ENCODE measurements around the gene SPIRE1. TPM values are rescaled to one million over a fixed set of nuclear protein-coding genes. Genes with fewer than 3 reads are reported as not detected.

SPIRE1 gene
- total RNA-seq = 41.0 TPM
- long read RNA-seq, full-length matches to known transcripts = 26 of 51 reads
- long read RNA-seq, partial matches to known transcripts = 11 of 51 reads
- long read RNA-seq, other reads (novel, unspliced or antisense) = 14 of 51 reads

DNA sequence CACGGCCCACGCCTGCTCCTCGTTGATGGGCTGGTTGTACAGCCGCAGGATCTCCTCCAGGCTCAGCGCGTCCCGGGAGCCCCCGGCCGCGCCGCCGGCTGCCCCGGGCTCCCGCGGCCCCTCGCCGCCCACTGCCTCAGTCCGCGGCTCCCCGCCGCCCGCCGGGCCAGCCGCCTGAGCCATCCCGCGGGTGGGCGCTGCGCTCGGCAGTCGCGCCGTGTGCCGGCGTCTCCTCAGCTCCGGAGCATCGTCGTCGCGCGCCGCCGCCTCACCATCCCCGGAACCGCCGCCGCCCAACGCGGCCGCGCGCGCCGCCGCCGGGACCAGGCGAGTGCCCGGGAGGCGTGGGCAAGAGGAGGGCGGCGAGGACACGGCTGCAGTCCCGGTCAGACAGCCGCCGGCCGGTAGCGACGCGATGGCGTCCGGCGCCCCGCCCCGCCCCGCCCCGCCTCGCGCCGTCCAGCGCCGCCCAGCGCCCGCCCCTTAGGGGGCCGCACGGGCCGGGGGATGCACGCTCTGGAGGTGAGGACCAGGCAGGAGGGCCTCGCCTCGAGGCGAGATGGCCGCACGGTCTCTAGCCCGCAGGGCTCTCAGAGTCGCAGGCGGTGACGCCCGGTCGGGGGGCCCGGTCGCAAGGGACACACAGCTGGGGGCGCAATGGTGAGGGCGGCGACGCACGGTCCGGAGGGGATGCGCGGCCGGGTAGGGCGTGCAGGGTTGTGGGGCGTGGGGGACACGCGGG is at the start of gene SPIRE1:
TSS of gene SPIRE1 (minus strand) at position 424 of the 742 bp plus-strand sequence. CDS start at position 183, 241 bp downstream.
- ATAC-seq = peak; percentile 91

DNA sequence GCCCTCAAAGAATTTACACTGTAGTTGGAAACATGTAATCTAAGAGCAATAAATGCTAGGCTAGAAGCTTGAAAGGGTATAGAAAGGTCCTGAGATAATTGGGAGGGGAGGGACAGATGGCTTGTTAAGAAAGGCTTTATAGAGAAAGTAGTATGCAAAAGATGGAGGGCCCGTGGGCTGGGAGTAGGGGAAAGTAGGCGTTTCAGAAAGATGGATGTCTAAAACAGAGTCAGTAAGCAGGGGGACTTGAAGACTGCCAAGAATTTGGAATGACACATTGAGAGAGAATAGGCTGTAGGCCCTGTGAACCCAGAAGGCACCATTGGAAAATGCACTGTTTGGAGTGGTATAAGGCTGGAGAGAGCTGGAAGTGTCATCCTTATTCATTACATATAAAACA is 45.8 kb upstream of the SPIRE1 start:
- intact Hi-C loops (cut with micrococcal nuclease) = no loop called here
- ATAC-seq (no peak), DNase-seq (no peak)

More for the DNA sequence above, at the start of gene SPIRE1:
- intact Hi-C loops (cut with micrococcal nuclease) = loop anchor here (10.0 kb wide), 1 partner anchor 123 kb away; no protein-coding TSS in a partner anchor
- DNase-seq = peak; percentile 89

DNA sequence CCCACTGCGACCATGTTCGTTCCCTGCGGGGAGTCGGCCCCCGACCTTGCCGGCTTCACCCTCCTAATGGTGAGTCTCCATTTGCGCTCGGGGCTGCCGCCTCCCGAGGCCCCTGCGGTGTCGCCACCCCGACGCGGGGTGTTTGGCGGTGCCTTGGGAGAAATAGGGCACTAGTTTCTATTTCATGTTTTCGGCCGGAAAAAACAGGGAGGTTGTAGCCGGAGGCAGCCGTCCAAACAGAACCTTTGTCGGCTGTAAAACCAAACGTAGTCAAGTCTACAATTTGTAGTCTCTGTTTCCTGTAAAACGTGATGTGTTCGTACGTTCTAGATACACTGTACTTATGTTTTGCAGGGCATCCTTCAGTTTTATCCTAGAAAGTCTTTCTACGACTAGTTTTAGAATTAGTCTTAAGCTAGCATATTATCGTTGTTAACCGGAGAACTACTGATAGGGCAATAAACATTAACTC is 45.2 kb upstream of the SPIRE1 start:
- intact Hi-C loops (cut with micrococcal nuclease) = no loop called here
- ATAC-seq (peak; percentile 64), DNase-seq (no peak)

DNA sequence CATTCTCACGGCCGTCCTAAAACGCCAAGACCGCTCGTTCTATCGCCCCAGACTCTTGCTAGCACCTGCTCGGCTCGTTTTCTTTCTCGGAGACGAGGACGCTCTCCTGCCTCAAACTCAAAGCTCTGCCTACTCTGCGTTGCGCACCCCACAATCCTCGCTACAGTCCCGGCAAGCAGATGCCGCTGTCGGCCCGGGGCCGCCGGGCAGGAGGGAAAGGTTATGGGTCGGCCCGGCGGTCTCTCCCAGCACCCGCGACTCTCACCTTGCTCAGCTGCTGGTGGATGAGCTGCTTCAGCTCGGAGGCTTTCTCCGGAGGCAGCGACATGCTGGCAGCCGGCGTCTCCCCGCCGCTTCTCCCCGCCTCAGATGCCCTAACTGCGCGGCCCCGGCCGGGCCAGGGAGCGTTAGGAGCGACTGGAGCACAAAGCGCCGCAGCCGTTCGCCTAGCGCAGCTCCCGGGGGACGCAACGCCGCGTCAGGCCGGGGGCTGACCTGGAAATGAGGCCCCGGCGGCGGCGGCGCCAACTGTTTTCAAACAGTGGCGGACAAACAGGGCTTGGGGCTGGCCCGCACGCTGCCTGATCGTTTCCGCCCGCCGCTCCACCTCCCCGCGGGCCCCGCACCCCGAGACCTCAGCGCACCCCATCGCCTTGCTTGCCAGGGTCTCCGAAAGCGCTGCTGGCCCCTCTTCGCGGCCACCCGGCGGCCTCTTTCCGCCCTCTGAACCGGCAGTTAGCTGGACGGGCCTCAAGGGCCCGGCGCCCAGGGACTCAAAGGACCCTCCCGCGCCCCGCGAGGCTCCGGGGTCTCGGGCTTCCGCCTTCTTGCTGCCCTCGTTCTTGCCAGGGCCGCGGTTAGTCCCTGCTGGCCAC is 44.6 kb upstream of the SPIRE1 start, which contains the start of the genes CEP76 and PSMG2:
TSS of gene CEP76 (minus strand) at position 503 of the 875 bp plus-strand sequence. CDS start at position 328, 175 bp downstream.
TSS of gene PSMG2 (plus strand) at position 822 of the 875 bp plus-strand sequence. CDS start 66 bp downstream, outside the sequence.
- intact Hi-C loops (cut with micrococcal nuclease) = no loop called here
- DNase-seq = peak; percentile 97
- ATAC-seq = peak; percentile 98

DNA sequence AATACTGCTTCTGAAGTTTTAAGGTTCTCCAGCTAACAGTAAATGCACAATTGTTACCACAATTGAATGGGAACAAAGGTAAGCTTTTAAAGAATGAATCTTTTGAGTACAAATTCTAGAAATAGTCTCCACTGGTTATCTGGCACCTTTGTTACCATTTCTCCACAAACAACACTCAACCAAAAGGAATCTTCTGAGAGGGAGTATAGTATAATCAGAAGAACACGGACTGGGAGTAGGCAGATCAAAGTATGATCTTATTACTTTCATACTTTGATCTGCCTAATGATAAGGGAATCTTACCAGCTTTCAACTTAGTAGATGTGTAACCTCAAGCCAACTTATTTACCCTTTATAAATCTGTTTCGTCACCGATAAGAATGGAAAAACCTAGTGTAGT is 43.3 kb upstream of the SPIRE1 start:
- ATAC-seq (no peak), DNase-seq (no peak)
- intact Hi-C loops (cut with micrococcal nuclease) = no loop called here

DNA sequence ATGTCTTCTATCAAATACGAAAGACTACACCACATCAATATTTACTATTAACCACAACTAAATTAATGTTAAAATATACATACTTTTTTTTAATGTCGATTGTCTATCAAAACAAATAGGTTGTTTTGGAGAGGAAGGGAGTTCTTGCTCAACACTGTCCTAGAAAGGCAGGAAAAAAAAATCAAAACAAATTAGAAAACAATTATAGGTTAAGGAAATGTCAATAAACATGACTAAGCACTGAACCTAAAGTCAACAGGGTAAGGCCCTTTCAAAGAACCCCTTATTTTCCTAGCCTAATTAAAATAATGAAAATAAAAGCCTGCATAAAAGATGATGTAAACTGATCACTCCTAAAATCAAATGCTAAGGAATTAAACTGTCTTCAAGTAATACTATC is 41.8 kb upstream of the SPIRE1 start:
- ATAC-seq = no peak
- DNase-seq = no peak
- intact Hi-C loops (cut with micrococcal nuclease) = no loop called here

DNA sequence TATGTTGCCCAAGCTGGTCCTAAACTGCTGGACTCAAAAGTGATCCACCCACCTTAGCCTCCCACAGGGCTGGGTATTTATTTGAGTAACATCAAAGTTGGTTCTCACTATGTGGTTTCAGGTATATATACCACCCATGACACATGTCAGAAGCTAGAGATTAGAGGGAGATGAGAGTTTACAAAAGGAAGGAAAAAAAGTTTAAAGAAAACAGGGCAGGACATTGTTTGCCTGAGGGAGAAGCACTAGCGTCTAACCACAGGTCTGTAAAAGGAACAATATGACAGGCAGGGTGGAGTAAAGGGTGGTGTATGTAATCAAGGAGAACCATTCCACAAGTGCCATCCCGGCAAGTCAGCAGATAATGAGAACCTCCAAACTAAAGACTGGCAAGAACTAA is 36.1 kb upstream of the SPIRE1 start:
- intact Hi-C loops (cut with micrococcal nuclease) = no loop called here
- ATAC-seq = no peak
- DNase-seq = no peak

DNA sequence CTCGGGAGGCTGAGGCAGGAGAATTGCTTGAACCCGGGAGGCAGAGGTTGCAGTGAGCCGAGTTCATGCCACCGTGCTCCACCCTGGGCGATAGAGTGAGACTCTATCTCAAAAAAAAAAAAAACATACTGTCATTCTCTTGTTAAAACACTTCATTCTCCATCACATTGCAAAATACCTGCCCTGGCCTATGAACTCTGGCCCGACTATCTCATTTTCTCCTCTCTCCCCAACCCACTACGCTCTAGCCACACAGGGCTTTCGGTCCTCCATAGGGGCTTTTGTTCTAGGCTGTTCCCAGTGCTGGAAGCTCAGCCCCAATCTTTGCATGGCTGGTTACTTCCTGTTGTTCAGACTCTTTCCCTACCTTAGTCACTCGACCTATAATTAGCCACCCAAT is 34.3 kb upstream of the SPIRE1 start:
- ATAC-seq = no peak
- DNase-seq = no peak
- intact Hi-C loops (cut with micrococcal nuclease) = no loop called here

DNA sequence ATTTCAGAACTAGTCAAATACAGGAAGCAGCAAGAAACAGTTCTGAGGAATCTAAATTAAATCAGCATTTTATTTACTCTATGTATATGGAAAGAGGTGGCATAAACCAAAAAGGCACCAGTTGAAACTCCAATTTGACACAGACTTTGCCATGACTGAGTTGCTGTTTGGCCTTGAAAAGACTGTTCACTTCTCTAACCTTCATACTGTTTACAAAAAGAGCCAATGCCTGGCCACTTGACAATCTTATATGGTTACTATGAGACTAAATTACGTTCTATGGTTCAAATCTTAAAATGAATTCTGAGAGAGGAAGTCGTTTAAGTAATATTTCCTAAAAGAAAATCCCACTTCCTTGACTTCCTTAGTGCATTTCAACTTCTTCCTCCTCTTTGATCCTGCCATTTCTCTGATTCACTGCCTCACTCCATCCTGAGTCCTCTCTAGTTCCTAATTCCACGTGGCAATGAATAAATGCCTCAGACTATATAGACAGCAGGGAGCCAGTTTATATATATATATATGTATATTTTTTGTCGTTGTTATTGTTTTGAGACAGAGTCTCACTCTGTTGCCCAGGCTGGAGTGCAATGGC is 31.4 kb upstream of the SPIRE1 start:
- ATAC-seq (no peak), DNase-seq (no peak)
- intact Hi-C loops (cut with micrococcal nuclease) = no loop called here

DNA sequence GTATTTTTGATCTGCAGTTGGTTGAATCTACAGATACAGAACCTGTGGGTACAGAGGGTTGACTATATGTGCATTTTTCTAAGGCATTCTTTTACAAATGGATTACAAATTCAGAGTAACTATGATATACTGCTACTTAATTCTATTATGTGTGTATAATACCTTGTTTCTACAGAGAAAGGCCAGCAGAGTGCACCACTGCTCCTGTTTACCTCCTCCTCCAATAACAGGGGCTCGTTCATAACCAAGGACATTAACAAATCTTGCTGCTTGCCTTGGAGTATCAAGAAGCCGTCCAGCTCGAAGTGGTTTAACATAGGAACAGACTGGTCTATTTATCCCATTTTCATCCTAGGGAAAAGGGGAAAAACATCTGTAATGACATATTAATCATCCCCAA is 28.2 kb upstream of the SPIRE1 start:
- intact Hi-C loops (cut with micrococcal nuclease) = no loop called here
- ATAC-seq (no peak), DNase-seq (no peak)

DNA sequence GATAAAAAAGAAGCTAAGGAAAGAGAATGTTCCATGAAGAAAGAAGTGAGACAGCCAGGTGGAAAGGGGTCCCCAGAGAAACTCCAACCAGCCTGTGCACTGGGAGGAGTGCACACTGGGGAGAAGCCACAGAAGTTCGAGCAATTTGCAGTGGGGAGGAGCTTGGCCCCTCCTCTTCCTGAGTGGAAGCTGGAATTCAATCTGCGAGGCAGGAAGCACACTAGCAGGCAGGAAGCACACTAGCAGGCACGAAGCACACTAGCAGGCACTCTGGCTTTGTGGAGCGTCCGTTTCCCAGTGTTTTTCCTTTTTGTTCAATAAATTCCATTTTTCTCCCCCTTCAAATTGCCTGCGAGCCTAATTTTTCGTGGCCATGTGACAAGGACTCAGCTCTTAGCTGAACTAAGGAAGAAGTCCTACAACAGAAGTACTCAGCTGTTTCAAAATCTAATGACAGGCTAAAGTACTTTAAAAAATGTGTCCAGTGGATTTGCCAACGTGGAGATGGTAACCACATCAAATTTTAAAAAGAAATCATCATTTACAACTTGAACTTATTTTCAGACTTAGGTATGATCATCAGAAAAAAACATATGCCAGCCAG is 21.4 kb upstream of the SPIRE1 start:
- intact Hi-C loops (cut with micrococcal nuclease) = no loop called here
- ATAC-seq = peak; percentile 98
- DNase-seq = peak; percentile 67

DNA sequence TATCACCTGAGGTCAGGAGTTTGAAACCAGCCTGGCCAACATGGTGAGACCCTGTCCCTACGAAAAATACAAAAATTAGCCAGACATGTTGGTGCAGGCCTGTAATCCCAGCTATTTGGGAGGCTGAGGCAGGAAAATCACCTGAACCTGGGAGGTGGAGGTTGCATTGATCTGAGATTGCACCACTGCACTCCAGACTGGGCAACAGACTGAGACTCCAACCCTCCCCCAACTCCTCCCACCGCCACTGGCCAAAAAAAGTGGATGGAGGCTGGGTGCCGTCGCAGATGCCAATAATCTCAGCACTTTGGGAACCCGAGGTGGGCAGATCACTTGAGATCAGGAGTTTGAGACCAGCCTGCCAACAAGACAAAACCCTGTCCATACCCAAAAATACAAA is 10.1 kb upstream of the SPIRE1 start:
- no peak for DNase-seq
- intact Hi-C loops (cut with micrococcal nuclease) = no loop called here
- ATAC-seq = no peak

DNA sequence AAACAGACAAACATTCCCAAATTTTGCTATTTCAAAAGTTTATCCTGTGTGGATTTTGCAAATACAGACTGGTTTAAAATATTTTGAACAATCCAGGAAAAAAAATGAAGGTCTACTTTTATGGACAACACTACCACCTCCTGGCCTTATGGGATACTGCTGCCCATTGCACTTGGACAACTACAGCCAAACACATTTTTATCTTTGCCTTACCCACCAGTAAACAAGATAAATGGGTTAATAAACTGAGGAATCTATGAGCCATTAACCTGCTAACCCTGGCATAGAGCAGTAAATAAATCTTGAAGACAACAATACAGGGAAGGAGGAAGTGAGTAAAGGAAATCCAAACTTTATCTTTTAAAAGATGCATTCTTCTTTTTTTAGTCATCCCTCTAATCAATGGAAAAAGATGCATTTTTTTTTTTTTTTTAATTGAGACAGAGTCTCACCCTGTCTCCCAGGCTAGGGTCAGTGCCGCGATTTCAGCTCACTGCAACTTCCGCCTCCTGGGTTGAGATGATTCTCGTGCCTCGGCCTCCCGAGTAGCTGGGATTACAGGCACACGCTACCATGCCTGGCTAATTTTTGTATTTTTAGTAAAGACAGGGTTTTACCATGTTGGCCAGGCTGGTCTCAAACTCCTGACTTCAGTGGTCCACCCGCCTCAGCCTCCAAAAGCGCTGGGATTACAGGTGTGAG is 2.1 kb upstream of the SPIRE1 start:
- DNase-seq (no peak), ATAC-seq (no peak)
- intact Hi-C loops (cut with micrococcal nuclease) = loop anchor here (5.0 to 10.0 kb wide), 2 partner anchors 125 to 268 kb away; no protein-coding TSS in a partner anchor

DNA sequence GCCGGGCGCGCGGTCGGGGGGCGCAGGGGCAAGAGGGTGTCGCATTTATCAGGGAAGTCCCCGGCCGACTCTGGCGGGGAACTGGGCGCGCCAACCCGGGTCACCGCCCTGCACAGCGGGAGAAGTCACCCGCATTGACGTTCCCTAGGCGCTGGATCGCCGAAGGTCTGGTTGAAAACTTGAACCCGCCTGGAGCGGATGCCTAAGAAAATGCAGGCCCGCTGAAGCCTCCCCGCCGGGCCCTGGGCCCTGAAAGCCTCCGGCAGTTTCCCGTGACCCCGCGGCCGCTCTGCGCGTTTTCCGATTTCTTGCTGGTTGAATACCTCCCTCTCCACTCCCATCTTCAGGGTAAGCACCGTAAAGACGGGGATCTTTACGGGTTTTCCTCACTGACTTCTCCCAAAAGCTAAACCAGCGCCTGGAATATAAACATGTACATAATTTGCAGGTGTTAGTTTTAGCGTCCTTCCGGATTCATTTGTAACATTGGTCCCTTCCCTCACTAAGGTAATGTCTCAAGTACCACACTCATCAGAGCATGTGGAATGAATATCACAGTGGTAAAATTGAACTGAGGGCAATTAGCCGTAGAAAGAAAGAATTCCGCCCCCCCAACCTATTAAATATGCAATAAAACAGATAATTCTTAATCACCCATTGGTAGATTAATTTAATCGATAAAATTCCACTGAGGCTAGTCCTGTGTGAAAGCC is 675 bp upstream of the SPIRE1 start:
- ATAC-seq = peak; percentile 47
- intact Hi-C loops (cut with micrococcal nuclease) = loop anchor here (10.0 kb wide), 1 partner anchor 124 kb away; no protein-coding TSS in a partner anchor
- DNase-seq = no peak

DNA sequence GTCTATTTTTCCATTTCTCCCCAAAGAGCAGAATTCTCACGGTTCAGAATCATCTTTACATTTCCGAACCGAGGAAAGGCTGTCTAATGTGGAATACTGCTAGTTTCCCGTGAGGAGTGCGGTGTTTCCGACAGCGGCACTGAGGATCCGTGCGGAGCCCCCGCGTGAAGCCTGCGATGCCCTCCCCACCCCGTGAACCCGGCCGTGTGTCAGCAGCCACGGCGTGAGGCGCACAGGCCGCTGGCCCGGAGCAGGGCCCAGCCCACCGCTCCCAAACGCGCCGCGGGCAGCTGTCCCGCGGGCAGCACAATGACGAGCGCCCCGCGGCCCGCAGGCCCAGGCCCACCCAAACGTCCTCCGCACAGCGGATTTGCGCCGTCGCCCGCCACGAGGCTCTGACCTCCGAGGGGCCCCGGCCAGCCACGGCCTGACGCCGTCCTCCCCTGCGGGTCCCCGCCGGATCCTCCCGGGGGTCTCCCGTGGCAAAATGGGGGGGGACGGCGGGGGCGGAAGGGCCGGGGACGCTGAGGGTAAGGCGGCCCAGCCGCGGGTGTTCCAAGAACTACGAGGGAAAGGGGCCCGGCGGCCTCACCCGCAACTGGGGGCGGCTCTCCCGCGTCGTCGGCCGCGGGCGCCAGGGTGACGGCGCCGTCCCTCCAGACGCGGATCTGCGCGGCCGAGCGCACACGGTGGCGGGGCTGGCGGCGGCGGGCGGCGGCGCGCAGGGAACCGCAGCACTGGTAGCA is 796 bp downstream of the SPIRE1 start:
- intact Hi-C loops (cut with micrococcal nuclease) = loop anchor here (10.0 kb wide), 1 partner anchor 122 kb away; no protein-coding TSS in a partner anchor
- ATAC-seq (peak; percentile 76), DNase-seq (peak; percentile 77)

DNA sequence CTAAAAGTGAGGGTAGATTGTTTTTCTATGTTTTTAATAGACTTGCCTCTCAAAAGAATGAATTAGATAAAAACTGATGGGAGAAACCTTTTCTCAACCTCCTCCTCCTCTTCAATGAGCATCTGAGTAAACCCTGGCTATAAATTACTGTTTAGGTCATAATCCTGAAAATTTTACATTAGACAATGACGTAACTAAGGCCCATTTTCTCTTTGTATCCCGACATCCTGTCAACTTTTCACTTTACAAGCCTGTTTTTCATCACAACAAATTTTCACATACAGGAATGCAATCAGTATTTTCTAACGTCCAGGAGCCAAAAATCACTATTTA is 1.3 kb downstream of the SPIRE1 start:
- ATAC-seq (no peak), DNase-seq (no peak)
- intact Hi-C loops (cut with micrococcal nuclease) = loop anchor here (10.0 kb wide), 1 partner anchor 122 kb away; no protein-coding TSS in a partner anchor

DNA sequence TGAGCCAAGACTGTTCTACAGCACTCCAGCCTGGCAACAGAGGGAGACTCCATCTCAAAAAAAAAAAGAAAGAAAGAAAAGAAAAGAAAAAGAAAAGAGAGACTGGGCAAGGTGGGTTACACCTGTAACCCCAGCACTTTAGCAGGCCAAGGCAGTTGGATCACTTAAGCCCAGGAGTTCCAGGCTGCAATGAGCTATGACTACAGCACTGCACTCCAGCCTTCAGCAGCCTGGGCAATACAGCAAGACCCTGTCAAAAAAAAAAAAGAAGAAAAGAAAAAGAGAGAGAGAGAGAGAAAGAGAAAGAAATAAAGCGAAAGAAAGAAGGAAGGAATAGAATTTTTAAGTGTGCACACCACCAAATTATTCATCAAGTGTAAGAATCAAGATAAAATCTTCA is 2.9 kb downstream of the SPIRE1 start:
- ATAC-seq (no peak), DNase-seq (no peak)
- intact Hi-C loops (cut with micrococcal nuclease) = loop anchor here (10.0 kb wide), 1 partner anchor 120 kb away; no protein-coding TSS in a partner anchor

Data from left ventricle myocardium superior (tissue), 1 donor.